Hematopoietic multipotent progenitor cell treated with erythropoietin and hydrocortisone succinate and interleukin-3 and kit ligand, for 4 days (in vitro differentiated cells): ENCODE data around the gene PNLIPRP2.

Experiments
- DNase-seq: peaks from one replicate; pipeline ENCODE4 v3.0.0-alpha.2; 2015

The PNLIPRP2 gene

GRCh38 chr10:116620423-116621400 lies at the start of gene PNLIPRP2:
Gene PNLIPRP2, plus strand, starts transcription at chr10:116620953.
- DNase-seq: no peak

GRCh38 chr10:116574797-116575196 lies 46.0 kb upstream of the PNLIPRP2 start:
- DNase-seq: no peak

- DNase-seq: no peak
Measured at GRCh38 chr10:116587878-116588591, 32.7 kb upstream of the PNLIPRP2 start.

GRCh38 chr10:116588995-116589394 lies 31.8 kb upstream of the PNLIPRP2 start:
- no peak for DNase-seq

GRCh38 chr10:116589926-116590325 lies 30.8 kb upstream of the PNLIPRP2 start:
- DNase-seq: no peak

DNA sequence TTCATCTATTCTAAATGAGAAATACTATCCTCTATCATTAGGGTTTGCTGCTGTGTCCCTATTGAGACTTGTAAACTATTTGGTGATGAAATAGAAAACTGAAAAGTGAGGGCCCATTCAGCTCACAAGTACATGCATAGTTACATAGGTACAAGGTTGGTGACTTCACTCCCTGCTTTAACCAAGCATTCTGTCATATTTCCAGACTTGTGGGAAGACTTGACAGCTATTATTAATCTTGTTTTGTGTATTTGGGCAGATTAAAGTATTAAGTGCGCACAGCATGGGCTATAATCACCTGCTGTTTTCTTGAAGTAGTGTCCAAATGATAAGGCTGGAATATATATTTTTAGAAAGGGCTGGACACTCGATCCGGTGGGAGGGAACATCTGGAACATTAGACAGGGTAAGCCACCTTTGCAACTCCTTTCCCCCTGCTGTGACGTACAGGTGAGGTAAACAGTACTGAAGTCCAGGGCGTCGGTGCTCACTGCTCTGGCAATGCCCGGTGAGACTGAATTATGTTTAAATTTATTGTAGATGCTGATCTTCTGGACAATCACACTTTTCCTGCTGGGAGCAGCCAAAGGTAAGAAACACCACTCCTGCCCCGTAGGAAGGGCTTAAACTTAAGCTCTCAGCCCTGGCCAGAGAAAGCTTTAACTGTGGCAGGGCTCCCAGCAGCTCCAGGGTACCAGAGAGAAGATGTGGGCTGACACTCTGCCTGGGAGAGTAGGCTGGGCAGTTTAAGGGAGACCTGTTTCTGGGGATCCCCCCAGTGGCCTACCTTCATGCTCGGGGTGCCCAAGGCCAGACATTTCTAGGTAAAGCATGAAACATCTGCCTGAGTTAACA lies 29.9 kb upstream of the PNLIPRP2 start, which contains the start of gene PNLIPRP1:
TSS of gene PNLIPRP1 (plus strand) at position 370 of the 855 bp plus-strand sequence. CDS start at position 541, 171 bp downstream.
- no peak for DNase-seq

DNA sequence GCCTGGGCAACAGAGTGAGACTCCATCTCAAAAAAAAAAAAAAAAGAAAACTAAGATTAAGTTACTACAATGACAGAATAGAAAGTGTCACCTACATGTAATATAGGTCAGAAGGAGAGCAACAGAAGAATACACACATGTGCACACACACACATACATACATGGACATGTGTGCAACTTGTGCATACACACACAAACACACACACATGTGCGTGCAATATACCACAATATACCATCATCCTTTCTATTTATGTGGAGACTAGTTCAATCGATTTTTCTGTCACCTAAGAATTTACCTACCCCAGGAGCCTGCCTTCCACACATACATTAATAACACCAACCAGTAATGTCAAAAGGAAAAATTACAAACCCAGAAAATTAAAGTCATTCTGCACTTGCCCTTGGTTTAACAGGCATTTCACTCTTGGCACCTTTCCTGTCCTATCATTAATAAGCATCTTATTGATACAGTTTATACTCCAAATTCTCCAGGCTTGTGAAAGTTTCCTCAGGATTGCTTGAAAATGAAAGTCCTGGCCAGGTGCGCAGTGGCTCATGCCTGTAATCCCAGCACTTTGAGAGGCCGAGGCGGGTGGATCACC lies 27.5 kb upstream of the PNLIPRP2 start:
- DNase-seq: no peak

DNA sequence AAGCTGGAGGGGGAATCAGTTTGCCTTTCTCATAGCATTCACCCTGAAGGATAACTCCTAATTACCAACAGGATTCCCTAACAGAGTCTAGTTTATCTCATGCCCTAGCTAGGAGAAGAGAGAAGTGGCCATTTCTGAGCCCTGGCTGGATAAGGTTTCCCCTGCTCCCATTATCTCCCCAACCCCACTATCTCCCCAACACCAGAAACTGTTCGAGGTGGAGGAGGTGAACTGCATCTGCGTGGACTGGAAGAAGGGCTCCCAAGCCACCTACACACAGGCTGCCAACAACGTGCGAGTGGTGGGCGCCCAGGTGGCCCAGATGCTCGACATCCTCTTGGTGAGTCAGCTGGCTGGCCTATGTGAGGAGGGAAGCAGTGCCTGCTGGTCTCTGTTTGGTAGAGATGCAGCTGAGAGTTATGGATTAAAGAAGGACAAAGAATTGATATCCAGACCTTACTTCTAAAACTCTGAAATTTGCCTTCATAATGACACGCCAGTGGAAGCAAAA lies 26.2 kb upstream of the PNLIPRP2 start:
- no peak for DNase-seq

- DNase-seq: no peak
Measured at GRCh38 chr10:116596062-116596461, 24.7 kb upstream of the PNLIPRP2 start.

GRCh38 chr10:116597543-116597942 lies 23.2 kb upstream of the PNLIPRP2 start:
- DNase-seq: no peak

- DNase-seq: no peak
Measured at GRCh38 chr10:116598329-116598728, 22.4 kb upstream of the PNLIPRP2 start.

DNA sequence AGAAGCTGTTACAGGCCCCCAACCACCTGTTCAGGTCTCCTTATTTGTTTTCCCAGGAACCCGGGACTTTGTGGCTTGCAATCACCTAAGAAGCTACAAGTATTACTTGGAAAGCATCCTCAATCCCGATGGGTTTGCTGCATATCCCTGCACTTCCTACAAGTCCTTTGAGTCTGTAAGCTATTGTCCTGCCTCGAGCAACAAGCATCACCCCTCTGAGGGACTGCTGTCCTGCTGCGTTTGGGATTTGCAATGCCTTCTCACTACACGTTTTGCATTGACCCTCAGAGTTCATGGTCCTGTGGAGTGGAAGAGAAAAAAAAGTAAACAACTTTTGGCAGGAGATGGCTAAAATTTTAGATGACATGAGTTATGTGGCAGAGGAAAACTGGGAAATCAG lies 20.8 kb upstream of the PNLIPRP2 start:
- DNase-seq: no peak

DNA sequence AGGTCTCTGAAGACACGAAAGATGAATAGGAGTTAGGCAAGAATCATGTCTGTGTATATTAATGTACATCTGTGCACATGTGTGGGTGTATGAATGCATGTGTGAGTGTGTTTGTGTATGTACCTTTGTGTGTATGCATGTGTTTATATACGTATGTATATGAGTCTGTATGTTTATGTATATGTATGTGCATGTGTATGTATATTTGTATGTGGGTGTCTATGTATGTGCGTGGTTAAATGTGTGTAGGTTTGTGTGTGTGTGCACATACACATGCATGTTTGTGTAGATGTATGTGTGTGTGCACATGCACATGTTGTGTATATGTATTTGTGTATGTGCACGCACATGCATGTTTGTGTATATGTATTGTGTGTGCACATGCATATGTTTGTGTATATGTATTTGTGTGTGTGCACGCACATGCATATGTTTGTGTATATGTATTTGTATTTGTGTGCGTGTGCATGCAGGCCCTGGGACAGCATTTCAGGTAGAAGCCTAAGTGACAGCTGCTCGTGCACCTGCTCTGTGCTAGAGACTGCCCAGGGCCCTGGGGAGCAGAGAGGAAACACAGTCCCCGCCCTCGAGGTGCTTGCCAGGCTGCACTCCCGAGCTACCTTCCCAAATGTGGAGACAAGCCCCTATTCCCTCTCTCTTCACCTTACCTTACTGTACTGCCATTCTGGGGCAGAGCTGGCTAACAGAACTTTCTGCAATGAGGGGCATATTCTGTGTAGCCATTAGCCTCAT lies 17.9 kb upstream of the PNLIPRP2 start:
- DNase-seq: no peak

- DNase-seq: no peak
Measured at GRCh38 chr10:116606061-116606483, 14.7 kb upstream of the PNLIPRP2 start.

- DNase-seq: no peak
Measured at GRCh38 chr10:116607336-116607735, 13.4 kb upstream of the PNLIPRP2 start.

GRCh38 chr10:116608686-116609594 lies 11.8 kb upstream of the PNLIPRP2 start:
- no peak for DNase-seq

- DNase-seq: no peak
Measured at GRCh38 chr10:116610443-116611152, 10.2 kb upstream of the PNLIPRP2 start.

DNA sequence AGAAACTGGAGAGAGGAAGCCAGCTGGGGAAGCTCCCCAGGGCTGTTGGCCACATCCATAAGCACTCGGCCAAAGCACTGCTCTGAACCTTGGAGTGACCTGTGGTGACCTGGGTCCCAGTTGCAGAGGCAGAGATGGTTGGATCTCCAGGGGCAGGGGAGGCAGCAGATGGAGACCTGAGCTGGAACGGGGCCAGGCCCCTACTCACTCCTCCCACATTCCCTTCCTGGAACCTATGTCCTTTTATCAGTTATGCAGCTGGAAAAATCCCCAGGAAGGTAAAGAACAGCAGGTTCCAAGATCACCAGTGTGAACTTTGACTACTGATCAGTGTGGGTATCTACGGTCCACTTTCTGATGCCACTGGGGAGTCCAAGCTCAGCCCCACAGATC lies 9.6 kb upstream of the PNLIPRP2 start:
- DNase-seq: no peak

- DNase-seq: no peak
Measured at GRCh38 chr10:116612107-116612769, 8.5 kb upstream of the PNLIPRP2 start.
